Parathyroid adenoma (tissue), 2 donors: ENCODE measurements around the gene OR6B3.

Experiments
- H2AFZ ChIP-seq: fragments of 300-600 bp; sonication (generic); one replicate; pipeline ENCODE4 v1.7.0; 2017; ENCODE audit warnings: antibody characterized with exemption, mild to moderate bottlenecking
- H3K27ac ChIP-seq: fragments of 300-600 bp; sonication (generic); one replicate; pipeline ENCODE4 v1.7.0; 2017
- H3K27me3 ChIP-seq: fragments of 300-600 bp; sonication (generic); one replicate; pipeline ENCODE4 v1.7.0; 2017; ENCODE audit warnings: low read length; ENCODE audit not compliant: control insufficient read depth, insufficient read depth
- H3K36me3 ChIP-seq: fragments of 300-600 bp; sonication (generic); one replicate; pipeline ENCODE4 v1.7.0; 2017; ENCODE audit warnings: low read length; ENCODE audit not compliant: control insufficient read depth, insufficient read depth
- H3K4me1 ChIP-seq: fragments of 300-600 bp; sonication (generic); one replicate; pipeline ENCODE4 v1.7.0; 2017; ENCODE audit warnings: control low read depth
- H3K4me2 ChIP-seq: fragments of 300-600 bp; sonication (generic); one replicate; pipeline ENCODE4 v1.7.0; 2017; ENCODE audit warnings: low read length
- H3K4me3 ChIP-seq: fragments of 300-600 bp; sonication (generic); one replicate; pipeline ENCODE4 v1.7.0; 2017; ENCODE audit warnings: low read depth, low read length
- H3K79me2 ChIP-seq: fragments of 300-600 bp; sonication (generic); one replicate; pipeline ENCODE4 v1.7.0; 2017; ENCODE audit warnings: control low read depth
- H3K9ac ChIP-seq: fragments of 300-600 bp; sonication (generic); one replicate; pipeline ENCODE4 v1.7.0; 2017; ENCODE audit warnings: mild to moderate bottlenecking
- H3K9me3 ChIP-seq: fragments of 300-600 bp; sonication (generic); one replicate; pipeline ENCODE4 v1.7.0; 2017; ENCODE audit warnings: low read length; ENCODE audit not compliant: control insufficient read depth
- CTCF ChIP-seq: fragments of 300-600 bp; sonication (generic); IDR thresholded peaks from one replicate; pipeline ENCODE4 v1.7.0; 2017; ENCODE audit warnings: antibody characterized with exemption, mild to moderate bottlenecking
- donor health status: primary hyperparathyroidism.

Gene OR6B3

GRCh38 chr2:239997686-239998409 is 55.5 kb downstream of the OR6B3 start:
- Histone ChIP-seq H3K9ac (no peak overlapping the region), H2AFZ (no peak overlapping the region), H3K4me1 (no peaks in the 10 kb centered on the region), H3K27me3 (no peaks in the 10 kb centered on the region), H3K27ac (no peak overlapping the region), H3K9me3 (no peaks in the 10 kb centered on the region), H3K36me3 (no peaks in the 10 kb centered on the region), H3K79me2 (no peaks in the 10 kb centered on the region), H3K4me3 (no peak overlapping the region), H3K4me2 (no peak overlapping the region)
- no peak for TF ChIP-seq CTCF
